Occipital lobe (tissue), 2 donors: ENCODE data around the gene KRT17. TPM values are rescaled to one million over a fixed set of nuclear protein-coding genes. Genes with fewer than 3 reads are reported as not detected.

Experiments
- DNase-seq: peaks from one replicate; lab custom pipeline; 2025; lab: John Stamatoyannopoulos, UW
- total RNA-seq: library from RNA; depleted of rRNA; stranded (reverse); fragments of >200 nt; gene quantifications from one replicate; pipeline ENCODE4 v1.2.3, GENCODE V29; 2014

The KRT17 gene
- 0.31 TPM for total RNA-seq

GRCh38 chr17:41624208-41625101 is at the start of gene KRT17:
Gene KRT17, minus strand, starts transcription at chr17:41624575. Its CDS starts 66 bp downstream, at chr17:41624509.
- DNase-seq, result no peak

GRCh38 chr17:41672153-41672552 is 47.8 kb upstream of the KRT17 start:
- no peak for DNase-seq

- DNase-seq, result no peak
Observed at GRCh38 chr17:41667280-41668041, 43.1 kb upstream of the KRT17 start.

GRCh38 chr17:41666708-41667279 is 42.4 kb upstream of the KRT17 start:
- peak; percentile 61 for DNase-seq

- no peak for DNase-seq
Observed at GRCh38 chr17:41666237-41666641, 41.9 kb upstream of the KRT17 start.

- DNase-seq, result peak; percentile 81
Observed at GRCh38 chr17:41665566-41666236, 41.3 kb upstream of the KRT17 start.

- no peak for DNase-seq
Observed at GRCh38 chr17:41664587-41665565, 40.5 kb upstream of the KRT17 start.

GRCh38 chr17:41664172-41664457 is 39.7 kb upstream of the KRT17 start:
- no peak for DNase-seq

GRCh38 chr17:41663451-41664171 is 39.2 kb upstream of the KRT17 start:
- no peak for DNase-seq

- no peak for DNase-seq
Observed at GRCh38 chr17:41660221-41660711, 35.9 kb upstream of the KRT17 start.

- DNase-seq, result no peak
Observed at GRCh38 chr17:41659427-41660212, 35.2 kb upstream of the KRT17 start.

GRCh38 chr17:41658846-41659245 is 34.5 kb upstream of the KRT17 start:
- no peak for DNase-seq

- no peak for DNase-seq
Observed at GRCh38 chr17:41657936-41658335, 33.6 kb upstream of the KRT17 start.

- DNase-seq, result no peak
Observed at GRCh38 chr17:41657176-41657754, 32.9 kb upstream of the KRT17 start.

- no peak for DNase-seq
Observed at GRCh38 chr17:41656249-41657023, 32.1 kb upstream of the KRT17 start.

- no peak for DNase-seq
Observed at GRCh38 chr17:41655611-41656111, 31.3 kb upstream of the KRT17 start.
